PC-3 (cell line): ENCODE measurements around the gene KIF6. TPM values are rescaled to one million over a fixed set of nuclear protein-coding genes. Genes with fewer than 3 reads are reported as not detected.

ENCODE experiments used
- ATAC-seq: fragments of 200-7000 bp; cut with Tn5 transposase; 2 replicates; pipeline ENCODE4 v1.9.1; 2020; ENCODE audit warnings: mild to moderate bottlenecking, moderate library complexity
- BruUV-seq: library from RNA; stranded (reverse); fragments of 400-500 nt; replicated peaks from 2 replicates; lab custom pipeline; 2021; lab: Mats Ljungman, UMichigan
- CTCF ChIA-PET: fragments of 300-600 bp; sonication (Branson Sonifier 250); formaldehyde crosslinking; loops from one replicate; lab custom pipeline; 2022; ENCODE audit warnings: antibody characterized with exemption; lab: Charles Lee
- POLR2A ChIA-PET: fragments of 300-600 bp; sonication (Branson Sonifier 250); formaldehyde crosslinking; loops from one replicate; lab custom pipeline; 2022; ENCODE audit warnings: antibody characterized with exemption; ENCODE audit not compliant: unreplicated experiment; lab: Charles Lee
- DNase-seq: peaks from one replicate; pipeline ENCODE4 v3.0.0-alpha.2; 2015
- H2AFZ ChIP-seq: fragments of 300-600 bp; sonication (generic); 2 replicates; pipeline ENCODE4 v1.6.0; 2016; ENCODE audit warnings: antibody characterized with exemption, low read length
- H3F3A ChIP-seq: fragments of 300-600 bp; sonication (generic); one replicate; pipeline ENCODE4 v1.6.0; 2017; ENCODE audit warnings: antibody characterized with exemption, low read length, control low read depth, mild to moderate bottlenecking; ENCODE audit not compliant: unreplicated experiment
- H3K27ac ChIP-seq: fragments of 300-600 bp; sonication (generic); 2 replicates; pipeline ENCODE4 v1.5.1; 2016; ENCODE audit warnings: mild to moderate bottlenecking, low read length
- H3K27me3 ChIP-seq: fragments of 300-600 bp; sonication (generic); 2 replicates; pipeline ENCODE4 v1.6.1; 2016; ENCODE audit warnings: low read length, mixed read lengths
- H3K36me3 ChIP-seq: fragments of 300-600 bp; sonication (generic); 2 replicates; pipeline ENCODE4 v1.6.1; 2016; ENCODE audit warnings: low read depth, mixed run types, low read length, mixed read lengths
- H3K4me1 ChIP-seq: fragments of 300-600 bp; sonication (generic); 2 replicates; pipeline ENCODE4 v1.5.1; 2016; ENCODE audit warnings: low read length; ENCODE audit not compliant: insufficient read depth
- H3K4me2 ChIP-seq: fragments of 300-600 bp; sonication (generic); 2 replicates; pipeline ENCODE4 v1.6.0; 2016; ENCODE audit warnings: low read length
- H3K4me3 ChIP-seq: fragments of 300-600 bp; sonication (generic); 2 replicates; pipeline ENCODE4 v1.5.1; 2016; ENCODE audit warnings: mild to moderate bottlenecking, low read length, mixed read lengths
- H3K79me2 ChIP-seq: fragments of 300-600 bp; sonication (generic); 2 replicates; pipeline ENCODE4 v1.6.1; 2017; ENCODE audit warnings: low read length, mixed read lengths
- H3K9ac ChIP-seq: fragments of 300-600 bp; sonication (generic); 2 replicates; pipeline ENCODE4 v1.6.0; 2016; ENCODE audit warnings: mild to moderate bottlenecking, low read length
- H3K9me2 ChIP-seq: fragments of 300-600 bp; sonication (generic); replicated peaks from 2 replicates; pipeline ENCODE4 v1.6.1; 2016; ENCODE audit warnings: mixed run types, low read length, mixed read lengths
- H3K9me3 ChIP-seq: fragments of 300-600 bp; sonication (generic); 2 replicates; pipeline ENCODE4 v1.6.1; 2016; ENCODE audit warnings: low read length, mixed read lengths
- H4K20me1 ChIP-seq: fragments of 300-600 bp; sonication (generic); 2 replicates; pipeline ENCODE4 v1.6.1; 2016; ENCODE audit warnings: low read length, mixed read lengths
- EZH2 ChIP-seq: fragments of 300-600 bp; sonication (generic); IDR thresholded peaks from one replicate; pipeline ENCODE4 v1.6.1; 2017; ENCODE audit warnings: antibody characterized with exemption, mild to moderate bottlenecking, low read length; ENCODE audit not compliant: unreplicated experiment
- EZH2phosphoT487 ChIP-seq: fragments of 300-600 bp; sonication (generic); IDR thresholded peaks from 2 replicates; pipeline ENCODE4 v1.6.1; 2018; ENCODE audit warnings: mild to moderate bottlenecking, antibody characterized with exemption, low read length, borderline replicate concordance
- intact Hi-C: fragments of 100-400 bp; cut with micrococcal nuclease; formaldehyde crosslinking; loops from 2 replicates; pipeline ENCODE4 v1.9.0; 2023
- total RNA-seq: library from RNA; depleted of rRNA; stranded (reverse); fragments of >200 nt; gene quantifications from 2 replicates; pipeline ENCODE4 v1.2.3, GENCODE V29; 2014
- TF ChIP-seq, protein P1 (sequence below): fragments of 300-600 bp; sonication (generic); conservative IDR thresholded peaks from 2 replicates; pipeline ENCODE4 v1.5.1; 2017; ENCODE audit warnings: antibody characterized with exemption, low read depth, mild to moderate bottlenecking, low read length

The KIF6 gene
- total RNA-seq, 1 experiment from 2014 or later: 0.07 TPM

- no peak overlapping the region; the same call in 1 of the 2 replicates for H3K27ac ChIP-seq
- POLR2A ChIA-PET: no interaction called here
Observed at GRCh38 chr6:39425346-39426072, 299.7 kb downstream of the KIF6 start.

GRCh38 chr6:39424831-39425230 is 300.4 kb downstream of the KIF6 start:
- 0 out of 2 replicates have a peak, but pooled peaks cover 13% of the 10 kb centered on the region for H3K27me3 ChIP-seq
- H3K27ac ChIP-seq: no peak overlapping the region
- no peaks in the 10 kb centered on the region for H3K79me2 ChIP-seq
- ChIA-PET CTCF (no interaction called here), POLR2A (no interaction called here)
- BruUV-seq: no TSS peak
- no peaks in the 10 kb centered on the region for H4K20me1 ChIP-seq
- DNase-seq (no peak), ATAC-seq (no peak)
- H3F3A ChIP-seq: no peaks in the 10 kb centered on the region
- H3K4me3 ChIP-seq: no peak overlapping the region
- no peak overlapping the region for H2AFZ ChIP-seq
- H3K36me3 ChIP-seq: no peaks in the 10 kb centered on the region
- H3K9ac ChIP-seq: no peak overlapping the region
- H3K9me2 ChIP-seq: no peaks in the 10 kb centered on the region
- H3K9me3 ChIP-seq: no peaks in the 10 kb centered on the region
- TF ChIP-seq, protein P1, sequence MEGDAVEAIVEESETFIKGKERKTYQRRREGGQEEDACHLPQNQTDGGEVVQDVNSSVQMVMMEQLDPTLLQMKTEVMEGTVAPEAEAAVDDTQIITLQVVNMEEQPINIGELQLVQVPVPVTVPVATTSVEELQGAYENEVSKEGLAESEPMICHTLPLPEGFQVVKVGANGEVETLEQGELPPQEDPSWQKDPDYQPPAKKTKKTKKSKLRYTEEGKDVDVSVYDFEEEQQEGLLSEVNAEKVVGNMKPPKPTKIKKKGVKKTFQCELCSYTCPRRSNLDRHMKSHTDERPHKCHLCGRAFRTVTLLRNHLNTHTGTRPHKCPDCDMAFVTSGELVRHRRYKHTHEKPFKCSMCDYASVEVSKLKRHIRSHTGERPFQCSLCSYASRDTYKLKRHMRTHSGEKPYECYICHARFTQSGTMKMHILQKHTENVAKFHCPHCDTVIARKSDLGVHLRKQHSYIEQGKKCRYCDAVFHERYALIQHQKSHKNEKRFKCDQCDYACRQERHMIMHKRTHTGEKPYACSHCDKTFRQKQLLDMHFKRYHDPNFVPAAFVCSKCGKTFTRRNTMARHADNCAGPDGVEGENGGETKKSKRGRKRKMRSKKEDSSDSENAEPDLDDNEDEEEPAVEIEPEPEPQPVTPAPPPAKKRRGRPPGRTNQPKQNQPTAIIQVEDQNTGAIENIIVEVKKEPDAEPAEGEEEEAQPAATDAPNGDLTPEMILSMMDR: no peak
- TF ChIP-seq EZH2: no peak
- no peak for TF ChIP-seq EZH2phosphoT487
- intact Hi-C loops: no loop called here
- H3K4me1 ChIP-seq: no peaks in the 10 kb centered on the region
- no peak overlapping the region for H3K4me2 ChIP-seq

More at GRCh38 chr6:39425346-39426072, 299.7 kb downstream of the KIF6 start:
- Histone ChIP-seq H4K20me1 (no peaks in the 10 kb centered on the region), H3K4me2 (peak overlapping the region; percentile 35; the same call in 1 of the 2 replicates), H3K4me1 (no peaks in the 10 kb centered on the region), H3F3A (no peaks in the 10 kb centered on the region), H3K36me3 (no peaks in the 10 kb centered on the region), H3K4me3 (no peak overlapping the region), H3K27me3 (0 out of 2 replicates have a peak, but pooled peaks cover 13% of the 10 kb centered on the region), H2AFZ (no peak overlapping the region), H3K9me2 (no peaks in the 10 kb centered on the region), H3K9me3 (no peaks in the 10 kb centered on the region), H3K9ac (no peak overlapping the region), H3K79me2 (no peaks in the 10 kb centered on the region)
- CTCF ChIA-PET: no interaction called here
- peak; percentile 4 for DNase-seq
- TF ChIP-seq EZH2: no peak
- no peak for TF ChIP-seq EZH2phosphoT487
- TF ChIP-seq, protein P1: no peak
- no TSS peak for BruUV-seq
- intact Hi-C loops: no loop called here
- no peak for ATAC-seq

- no peak overlapping the region for H2AFZ ChIP-seq
- no peaks in the 10 kb centered on the region for H3K36me3 ChIP-seq
- H3K9ac ChIP-seq: no peak overlapping the region
- H3F3A ChIP-seq: no peaks in the 10 kb centered on the region
- DNase-seq (no peak), ATAC-seq (no peak)
- no TSS peak for BruUV-seq
- H3K27me3 ChIP-seq: 0 out of 2 replicates have a peak, but pooled peaks cover 13% of the 10 kb centered on the region
- CTCF ChIA-PET: no interaction called here
- intact Hi-C loops: no loop called here
- no peaks in the 10 kb centered on the region for H3K9me2 ChIP-seq
- no peaks in the 10 kb centered on the region for H3K4me1 ChIP-seq
- no peaks in the 10 kb centered on the region for H3K79me2 ChIP-seq
- POLR2A ChIA-PET: no interaction called here
- H4K20me1 ChIP-seq: no peaks in the 10 kb centered on the region
- no peak overlapping the region for H3K27ac ChIP-seq
- H3K4me3 ChIP-seq: no peak overlapping the region
- H3K4me2 ChIP-seq: no peak overlapping the region
- H3K9me3 ChIP-seq: no peaks in the 10 kb centered on the region
- TF ChIP-seq EZH2 (no peak), EZH2phosphoT487 (no peak)
- TF ChIP-seq, protein P1: no peak
Observed at GRCh38 chr6:39422238-39422637, 303.0 kb downstream of the KIF6 start.
